C4-2B (cell line): ENCODE results near the gene RRM1.

Experiments
- H3K27ac ChIP-seq: fragments of 450-650 bp; 2 replicates; pipeline ENCODE4 v1.5.1; 2017
- CTCF ChIP-seq: fragments of 450-650 bp; conservative IDR thresholded peaks from 2 replicates; pipeline ENCODE4 v1.5.1; 2017; ENCODE audit warnings: mild to moderate bottlenecking
- ZFX ChIP-seq: fragments of 450-650 bp; IDR thresholded peaks from 2 replicates; pipeline ENCODE4 v1.6.1; 2017

Gene RRM1

GRCh38 chr11:4184163-4184916 lies 89.7 kb downstream of the RRM1 start:
- TF ChIP-seq ZFX (no peak), CTCF (no peak)
- H3K27ac ChIP-seq = peak overlapping the region; percentile 8; the same call in 1 of the 2 replicates

- no peak for TF ChIP-seq ZFX
- no peak for TF ChIP-seq CTCF
- H3K27ac ChIP-seq = no peak overlapping the region
Measured at GRCh38 chr11:4185561-4185960, 91.0 kb downstream of the RRM1 start.

GRCh38 chr11:4186464-4187054 lies 92.0 kb downstream of the RRM1 start:
- no peak overlapping the region; the same call in 1 of the 2 replicates for H3K27ac ChIP-seq
- no peak for TF ChIP-seq CTCF
- TF ChIP-seq ZFX = no peak

- peak overlapping the region; percentile 72 for H3K27ac ChIP-seq
- peak; percentile 94 for TF ChIP-seq CTCF
- peak; percentile 67 for TF ChIP-seq ZFX
Measured at GRCh38 chr11:4187055-4187988, 92.7 kb downstream of the RRM1 start.
